Measurements from ENCODE around the gene IRF7.
A peak's percentile ranks its signal among the peaks of the same experiment; 100 is the strongest.
"Not testable (repeated sequence)": the region's sequence is repeated elsewhere in the genome, so short reads cannot be mapped to it uniquely, and the experiment has no call there.

The IRF7 gene

DNA sequence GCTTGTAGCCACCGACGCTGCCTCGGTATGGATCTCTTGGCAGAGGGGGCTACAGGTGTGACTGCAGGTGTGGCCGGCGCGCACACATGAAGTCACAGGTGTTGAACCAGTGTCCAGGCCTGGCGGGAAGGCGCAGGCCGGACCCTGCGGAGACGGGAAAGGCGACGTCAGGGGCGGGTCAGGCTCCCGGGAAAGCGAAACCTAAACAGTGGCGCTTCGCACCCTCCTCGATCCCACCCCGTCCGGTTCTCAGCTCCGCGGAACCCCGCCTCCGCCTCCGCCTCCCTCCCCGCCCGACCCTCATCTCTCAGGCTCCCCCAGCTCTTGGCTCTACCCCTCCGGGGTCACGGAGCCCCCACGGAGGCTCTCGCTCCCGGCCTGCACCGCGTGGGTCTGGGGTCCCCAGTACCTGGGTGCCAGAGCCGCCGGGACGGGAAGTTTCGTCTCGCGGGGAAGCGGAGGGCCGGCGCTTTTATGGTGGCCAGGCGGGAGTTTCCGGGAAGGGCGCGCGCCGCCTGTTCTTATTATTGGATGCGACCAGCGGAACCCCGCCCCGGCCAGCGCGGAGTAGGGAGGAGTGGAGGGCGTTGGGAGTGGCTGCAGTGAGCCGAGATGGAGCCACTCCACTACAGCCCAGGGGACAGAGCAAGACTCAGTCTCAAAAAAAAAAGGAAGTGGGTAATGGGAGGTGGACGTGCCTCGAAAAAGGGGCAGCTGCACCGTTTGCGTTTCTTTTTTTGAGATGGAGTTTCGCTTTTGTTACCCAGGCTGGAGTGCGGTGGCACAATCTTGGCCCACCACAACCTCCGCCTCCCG is at the start of gene IRF7:
TSS of gene IRF7 (minus strand) at position 447 of the 816 bp plus-strand sequence. CDS start 586 bp downstream, outside the sequence.
- peak; percentile 13 for DNase-seq

DNA sequence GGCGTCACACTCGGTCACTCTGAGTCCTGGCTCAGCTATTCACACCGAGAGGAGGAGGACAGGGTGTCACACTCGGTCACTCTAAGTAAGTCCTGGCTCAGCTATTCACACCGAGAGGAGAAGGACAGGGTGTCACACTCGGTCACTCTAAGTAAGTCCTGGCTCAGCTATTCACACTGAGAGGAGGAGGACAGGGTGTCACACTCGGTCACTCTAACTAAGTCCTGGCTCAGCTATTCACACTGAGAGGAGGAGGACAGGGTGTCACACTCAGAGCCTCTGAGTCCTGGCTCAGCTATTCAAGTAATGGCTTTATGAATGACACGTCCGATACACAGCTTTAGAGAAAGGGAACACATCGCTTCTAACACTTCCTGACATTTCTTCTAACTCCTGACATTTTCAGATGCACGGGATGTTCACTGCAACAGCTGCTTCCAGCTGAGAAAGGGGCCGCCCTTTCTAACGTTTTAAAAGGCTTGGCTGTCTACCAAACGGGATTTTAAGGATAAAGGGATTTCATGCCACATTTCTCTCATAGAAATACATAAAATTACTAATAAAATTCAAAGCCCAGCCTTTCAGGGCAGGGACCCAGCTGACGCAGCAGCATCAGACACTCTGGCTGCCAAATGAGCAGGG is 49.4 kb upstream of the IRF7 start:
- no peak for DNase-seq

DNA sequence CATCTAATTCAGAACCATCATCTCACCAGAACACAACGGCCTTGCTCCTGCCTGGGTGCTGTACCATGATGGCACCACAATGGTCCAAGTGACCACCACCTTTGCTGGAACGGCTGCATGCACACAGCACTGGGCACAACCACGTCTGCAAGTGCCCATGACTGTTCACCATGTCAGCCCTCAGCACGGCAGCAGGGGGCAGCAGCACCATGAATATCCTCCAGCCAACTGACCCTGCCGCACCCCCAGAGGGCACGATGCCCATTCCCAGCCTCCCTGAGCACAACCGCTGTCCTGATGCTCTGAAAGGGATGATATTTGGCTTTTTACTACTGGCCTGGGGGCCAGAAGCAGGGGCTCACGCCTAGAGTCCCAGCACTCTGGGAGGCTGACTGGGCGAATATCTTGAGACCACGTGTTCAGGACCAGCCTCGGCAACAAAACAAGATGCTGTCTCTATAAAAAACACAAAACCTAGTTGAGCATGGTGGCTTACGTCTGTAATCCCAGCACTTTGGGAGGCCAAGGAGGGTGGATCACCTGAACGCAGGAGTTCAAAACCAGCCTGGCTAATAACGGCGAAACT is 47.0 kb upstream of the IRF7 start:
- DNase-seq, result no peak

DNA sequence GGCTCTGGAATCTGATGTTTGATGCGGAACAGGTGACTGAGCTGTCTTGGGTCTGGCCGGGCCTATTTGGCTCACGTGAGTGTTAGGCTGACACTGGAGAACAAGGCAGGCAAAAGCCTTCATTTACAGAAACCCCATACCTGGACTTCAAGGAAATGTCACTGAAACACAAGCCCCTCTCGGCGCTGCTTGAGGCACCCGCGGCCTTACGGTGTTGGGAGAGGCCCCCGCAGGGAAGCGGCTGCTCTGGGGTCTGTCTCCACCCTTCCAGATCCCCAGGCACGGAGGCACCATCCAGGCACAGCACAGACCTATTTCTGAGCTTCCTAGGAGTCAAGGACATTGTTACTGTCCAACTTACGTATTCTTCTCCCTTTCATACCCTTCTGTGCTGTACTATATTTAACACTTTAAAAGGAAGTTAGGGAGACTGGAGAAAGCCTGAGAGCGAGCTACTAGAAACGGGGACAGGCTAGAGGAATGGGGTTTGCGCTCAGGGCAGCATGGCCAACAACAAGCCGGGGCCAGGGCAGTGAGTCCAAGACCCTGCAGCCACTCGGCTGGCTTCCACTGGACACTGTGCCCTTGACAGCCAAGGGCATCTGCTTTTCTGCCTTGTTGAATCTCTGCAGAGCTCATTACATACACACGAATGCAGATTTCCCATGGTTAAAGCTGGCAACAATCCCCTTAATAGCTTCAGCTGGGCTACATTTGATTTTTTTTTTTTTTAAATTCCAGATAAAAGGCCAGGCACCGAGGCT is 45.1 kb upstream of the IRF7 start:
- no peak for DNase-seq

DNA sequence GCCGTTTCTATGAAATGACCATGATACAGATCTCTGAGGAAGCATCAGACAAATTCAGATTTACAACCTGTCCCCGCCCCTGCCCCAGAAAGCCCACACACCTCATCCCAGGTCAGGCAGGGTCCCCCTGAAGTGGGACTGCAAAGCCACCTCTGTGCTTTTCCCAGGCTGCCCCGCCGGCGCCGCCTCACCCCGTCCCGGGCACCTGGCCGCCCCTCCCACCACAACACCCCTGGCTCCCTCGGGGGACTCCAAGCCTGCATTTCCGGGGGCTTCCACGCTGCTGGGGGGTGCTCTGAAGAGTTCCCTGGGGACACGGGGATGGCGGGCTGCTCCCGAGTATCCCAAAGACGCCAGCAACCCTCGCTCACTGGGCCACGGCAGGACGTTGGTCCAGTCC is 44.5 kb upstream of the IRF7 start:
- DNase-seq, result no peak

DNA sequence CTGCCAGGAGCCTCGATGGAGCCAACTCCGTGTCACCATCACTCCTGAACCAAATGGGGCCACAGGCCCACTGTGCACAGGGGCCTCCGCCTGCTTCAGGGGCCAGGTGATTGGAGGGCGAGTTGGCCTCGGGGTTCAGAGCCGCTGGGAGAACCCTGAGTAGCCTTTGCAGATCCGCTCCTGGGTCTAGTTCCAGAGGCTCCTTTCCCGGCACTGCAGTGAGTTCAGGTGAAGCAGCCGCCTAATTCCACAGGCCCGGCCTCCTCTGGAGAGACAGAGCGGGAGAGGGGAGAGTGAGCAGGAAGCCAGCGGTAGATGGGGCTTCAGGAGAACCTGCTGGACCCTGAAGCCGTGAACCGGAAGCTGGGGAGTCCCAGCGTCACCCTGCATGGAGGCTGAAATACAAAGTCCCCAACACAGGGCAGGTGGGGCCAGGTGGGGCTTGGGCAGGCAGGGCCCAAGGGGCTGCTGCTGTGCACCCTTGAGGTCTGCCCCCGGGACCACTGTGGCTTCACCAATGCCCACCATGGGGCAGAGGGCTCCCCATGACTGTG is 43.9 kb upstream of the IRF7 start:
- DNase-seq, result no peak

DNA sequence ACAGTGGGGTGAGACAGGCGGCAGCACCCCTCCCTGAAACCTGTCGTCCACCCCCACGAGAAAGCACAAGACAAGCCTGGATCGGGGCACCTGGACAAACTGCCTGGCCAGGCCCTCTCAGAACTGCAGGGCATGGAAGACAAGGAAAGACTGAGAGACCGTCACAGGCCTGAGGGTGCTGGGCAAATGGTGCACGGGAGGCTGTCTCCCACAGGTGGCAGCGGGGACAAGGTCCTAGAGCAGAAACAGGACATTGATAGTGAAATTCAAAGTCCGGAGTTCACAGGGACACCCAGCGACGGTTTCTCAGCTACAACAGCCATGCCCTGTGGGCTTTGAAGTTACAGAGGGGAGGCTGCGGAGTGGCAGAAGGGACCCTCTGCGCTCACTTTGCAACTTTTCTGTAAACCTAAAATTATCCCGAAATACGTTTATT is 42.0 kb upstream of the IRF7 start:
- no peak for DNase-seq

DNA sequence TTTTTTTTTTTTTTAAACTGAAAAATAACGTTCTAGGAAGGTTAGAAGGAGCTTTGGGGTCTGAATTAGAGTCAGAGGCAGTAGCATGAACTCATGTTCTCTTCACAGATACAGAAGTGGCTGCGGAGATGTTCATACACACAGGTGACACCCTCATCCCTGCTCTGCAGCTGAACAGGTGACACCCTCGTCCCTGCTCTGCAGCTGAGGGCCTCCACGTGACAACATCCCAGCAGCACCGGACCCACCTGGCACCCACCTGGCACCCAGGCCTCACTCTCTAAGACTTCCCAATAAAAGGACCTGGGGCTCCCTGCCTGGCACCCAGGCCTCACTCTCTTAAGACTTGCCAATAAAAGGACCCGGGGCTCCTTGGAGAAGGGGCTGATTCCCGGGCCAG is 41.1 kb upstream of the IRF7 start:
- no peak for DNase-seq

DNA sequence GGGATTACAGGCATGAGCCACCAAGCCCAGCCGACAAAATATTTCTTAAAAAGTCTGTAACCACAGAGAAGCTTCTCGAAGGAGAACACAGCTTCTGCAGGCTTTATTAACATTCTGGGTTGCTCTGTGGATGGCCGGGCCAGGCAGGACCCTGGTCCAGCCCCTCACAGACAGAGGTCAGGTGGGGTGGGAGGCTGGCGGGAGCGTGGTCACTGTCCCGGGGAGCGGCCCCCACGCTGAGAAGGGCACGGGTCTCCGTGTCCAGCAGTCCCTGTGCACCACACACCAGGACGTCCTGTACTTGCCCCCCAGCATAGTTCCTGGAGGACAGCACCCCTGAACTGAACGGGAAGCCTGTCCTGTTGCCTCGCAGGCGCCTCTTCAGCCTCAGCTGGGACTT is 40.7 kb upstream of the IRF7 start:
- DNase-seq, result no peak

DNA sequence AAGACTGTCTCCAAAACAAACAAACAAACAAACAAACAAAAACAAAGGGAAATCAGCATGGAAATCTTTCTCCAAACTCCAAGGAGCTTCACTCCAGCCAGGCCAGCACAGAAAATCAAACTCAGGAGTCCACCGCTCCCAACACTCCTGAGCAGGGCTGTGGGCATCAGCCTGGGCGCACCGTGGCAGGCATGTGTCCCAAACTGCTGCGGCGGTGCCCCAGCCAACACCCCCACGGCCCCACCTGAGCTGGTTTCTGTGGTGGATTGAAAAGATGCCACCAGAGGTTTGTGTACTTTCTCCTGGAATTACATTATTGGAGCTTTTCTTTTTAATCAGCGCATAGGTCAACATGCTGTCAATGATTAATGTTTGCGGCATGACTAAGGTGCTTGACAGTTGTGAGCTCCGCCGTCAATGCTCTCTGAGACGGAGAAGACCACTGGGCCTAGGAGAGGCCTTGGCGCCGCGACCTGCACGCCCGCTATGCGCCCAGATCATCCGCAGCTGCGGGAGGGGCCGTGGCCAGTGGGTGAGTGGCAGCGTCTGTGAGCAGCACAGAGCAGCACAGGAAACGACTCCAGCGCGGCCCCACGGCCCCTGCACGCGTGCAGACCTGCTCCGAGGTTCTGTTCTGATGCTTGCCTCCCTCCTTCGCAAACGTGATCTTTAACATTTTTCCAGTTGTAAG is 39.4 kb upstream of the IRF7 start:
- no peak for DNase-seq

DNA sequence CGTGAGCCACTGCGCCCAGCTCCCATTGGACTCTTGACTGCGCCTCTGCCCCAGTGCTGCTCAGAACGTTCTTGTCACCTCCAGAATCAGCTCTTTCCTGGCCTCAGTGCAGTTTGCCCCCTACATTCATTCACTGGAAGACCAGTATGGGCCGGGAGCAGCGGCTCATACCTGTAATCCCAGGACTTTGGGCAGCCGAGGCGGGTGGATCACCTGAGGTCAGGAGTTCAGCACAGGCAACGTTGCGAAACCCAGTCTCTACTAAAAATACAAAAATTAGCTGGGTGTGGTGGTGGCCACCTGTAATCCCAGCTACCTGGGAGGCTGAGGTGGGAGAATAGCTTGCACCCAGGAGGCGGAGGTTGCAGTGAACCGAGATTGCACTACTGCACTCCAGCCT is 38.7 kb upstream of the IRF7 start:
- DNase-seq, result not testable (repeated sequence)

DNA sequence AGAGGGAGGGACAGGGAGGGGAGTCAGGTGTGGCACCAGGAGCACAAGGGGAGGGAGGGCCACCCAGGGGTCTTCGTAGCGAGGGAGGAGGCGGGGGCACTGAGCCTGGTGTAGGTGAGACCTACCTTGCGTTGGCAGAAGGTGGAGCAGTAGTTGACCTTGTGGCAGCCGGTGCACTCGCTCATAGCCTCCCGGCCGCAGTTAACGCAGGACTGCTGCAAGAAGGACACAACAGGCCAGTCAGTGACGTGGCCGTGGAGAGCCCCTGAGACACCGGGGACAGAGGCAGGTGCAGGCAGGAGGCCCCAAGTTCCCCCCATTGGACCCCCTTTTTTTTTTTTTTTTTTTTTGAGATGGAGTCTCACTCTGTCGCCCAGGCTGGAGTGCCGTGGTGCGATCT is 38.1 kb upstream of the IRF7 start:
- no peak for DNase-seq

DNA sequence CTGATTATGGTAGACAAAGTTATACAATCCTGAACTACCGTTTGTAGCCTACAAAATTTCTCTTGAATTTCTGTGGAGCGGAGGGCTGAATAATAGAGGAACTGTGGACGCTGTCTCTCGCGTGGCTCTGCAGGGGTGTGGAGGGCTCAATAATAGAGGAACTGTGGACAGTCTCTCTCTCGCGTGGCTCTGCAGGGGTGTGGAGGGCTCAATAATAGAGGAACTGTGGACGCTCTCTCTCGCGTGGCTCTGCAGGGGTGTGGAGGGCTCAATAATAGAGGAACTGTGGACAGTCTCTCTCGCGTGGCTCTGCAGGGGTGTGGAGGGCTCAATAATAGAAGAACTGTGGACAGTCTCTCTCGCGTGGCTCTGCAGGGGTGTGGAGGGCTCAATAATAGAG is 37.4 kb upstream of the IRF7 start:
- DNase-seq, result not testable (repeated sequence)

DNA sequence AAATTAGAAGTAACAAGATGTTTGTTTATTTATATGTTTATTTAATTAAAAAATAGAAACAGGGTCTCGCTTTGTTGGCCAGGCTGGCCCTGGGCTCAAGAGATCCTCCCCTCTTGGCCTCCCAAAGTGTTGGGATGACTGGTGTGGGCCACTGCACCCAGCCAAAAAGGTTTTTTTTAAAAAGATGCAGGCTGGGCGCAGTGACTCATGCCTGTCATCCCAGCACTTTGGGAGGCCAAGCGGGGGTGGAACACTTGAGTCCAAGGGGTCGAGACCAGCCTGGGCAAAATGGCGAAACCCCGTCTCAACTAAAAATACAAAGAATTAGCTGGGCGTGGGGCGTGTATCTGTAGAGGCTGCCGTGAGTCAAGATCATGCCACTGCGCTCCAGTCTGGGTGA is 34.7 kb upstream of the IRF7 start:
- no peak for DNase-seq

DNA sequence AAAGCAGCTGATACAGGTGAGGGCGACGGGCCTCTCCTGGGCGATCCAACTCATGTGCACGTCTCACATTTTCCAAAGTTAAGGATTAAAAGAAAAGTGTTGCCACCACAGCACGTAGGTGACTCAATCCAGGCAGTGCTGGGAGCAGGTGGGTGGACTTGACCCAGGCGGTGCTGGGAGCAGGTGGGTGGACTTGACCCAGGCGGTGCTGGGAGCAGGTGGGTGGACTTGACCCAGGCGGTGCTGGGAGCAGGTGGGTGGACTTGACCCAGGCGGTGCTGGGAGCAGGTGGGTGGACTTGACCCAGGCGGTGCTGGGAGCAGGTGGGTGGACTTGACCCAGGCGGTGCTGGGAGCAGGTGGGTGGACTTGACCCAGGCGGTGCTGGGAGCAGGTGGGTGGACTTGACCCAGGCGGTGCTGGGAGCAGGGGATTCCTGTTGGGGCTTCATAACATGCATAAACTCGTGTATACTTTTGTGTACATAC is 32.0 kb upstream of the IRF7 start:
- not testable (repeated sequence) for DNase-seq

DNA sequence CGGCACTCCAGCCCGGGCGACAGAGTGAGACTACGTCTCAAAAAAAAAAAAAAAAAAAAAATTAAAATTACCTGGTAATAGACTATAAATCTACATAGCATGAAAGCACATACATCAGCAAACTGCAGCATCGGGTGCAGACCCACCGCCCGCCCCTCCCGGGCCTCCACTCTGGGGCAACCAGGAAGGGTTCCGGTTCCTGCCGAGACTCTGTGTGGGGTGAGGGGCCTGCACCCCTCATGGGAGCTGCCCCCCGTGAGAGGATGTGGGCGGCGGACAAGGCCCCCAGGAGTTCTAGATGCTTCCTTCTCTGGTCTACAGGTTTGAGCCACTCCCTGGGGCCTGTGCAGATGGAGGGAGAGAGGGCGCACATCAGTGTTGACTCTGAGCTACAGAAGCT is 30.5 kb upstream of the IRF7 start:
- DNase-seq, result no peak

DNA sequence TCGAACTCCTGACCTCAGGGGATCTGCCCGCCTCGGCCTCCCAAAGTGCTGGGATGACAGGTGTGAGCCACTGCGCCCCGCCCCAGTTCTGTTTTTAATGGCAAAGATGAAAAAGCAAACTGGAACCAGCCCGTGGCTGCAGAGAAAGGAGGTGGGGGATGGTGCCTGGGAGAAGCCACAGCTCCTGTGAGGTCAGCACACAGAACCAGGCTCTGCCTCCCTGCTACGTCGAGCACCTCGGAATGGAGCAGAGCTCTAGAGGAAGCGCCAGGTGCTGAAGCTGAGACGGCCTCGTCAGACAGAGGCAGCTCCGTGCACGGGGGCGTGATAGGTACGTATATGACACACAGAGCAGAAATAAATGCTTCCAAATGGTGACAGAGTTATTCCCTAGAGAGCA is 29.8 kb upstream of the IRF7 start:
- DNase-seq, result no peak

DNA sequence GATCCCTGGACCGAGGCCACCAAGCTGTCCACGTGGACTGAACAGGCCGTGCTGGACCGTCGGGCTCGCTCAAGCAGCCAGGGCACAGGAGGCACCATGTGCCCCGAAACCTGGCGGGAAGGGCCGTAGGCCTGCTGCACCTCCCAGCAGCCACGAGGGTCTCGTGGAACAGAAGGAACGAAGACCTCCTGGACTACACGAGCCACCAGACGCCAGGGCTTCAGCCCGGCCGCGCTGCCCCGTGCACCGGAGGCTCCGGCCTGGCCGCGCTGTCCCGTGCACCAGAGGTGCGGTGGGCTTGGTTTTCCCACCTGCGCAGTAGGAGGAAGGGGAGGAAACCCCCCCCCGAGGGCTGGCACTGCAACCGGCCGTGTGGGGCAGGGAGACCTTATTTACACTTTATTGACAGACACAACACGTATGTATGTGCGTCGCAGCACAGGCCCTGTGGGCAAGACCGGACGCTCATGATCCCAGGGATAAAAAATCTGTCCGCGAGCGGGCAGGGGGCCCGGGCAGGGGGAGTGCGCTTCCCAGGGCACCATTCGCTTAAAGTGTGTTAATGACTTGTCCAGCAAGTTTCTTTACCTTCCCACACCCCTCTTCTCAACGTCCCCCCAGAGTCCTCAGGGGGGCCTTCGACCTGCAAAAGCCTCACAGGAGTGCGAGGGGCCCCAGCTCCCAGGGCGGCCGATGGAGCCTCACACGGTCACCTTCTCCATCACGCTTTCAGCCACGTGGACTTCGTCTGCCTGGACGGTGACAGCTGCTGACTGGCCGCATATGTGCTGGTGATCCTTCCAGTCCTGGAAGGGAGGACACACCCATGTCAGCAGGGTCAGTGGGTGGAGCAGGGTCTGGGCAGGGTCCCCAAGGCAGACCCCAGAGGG is 28.3 kb upstream of the IRF7 start:
- no peak for DNase-seq

DNA sequence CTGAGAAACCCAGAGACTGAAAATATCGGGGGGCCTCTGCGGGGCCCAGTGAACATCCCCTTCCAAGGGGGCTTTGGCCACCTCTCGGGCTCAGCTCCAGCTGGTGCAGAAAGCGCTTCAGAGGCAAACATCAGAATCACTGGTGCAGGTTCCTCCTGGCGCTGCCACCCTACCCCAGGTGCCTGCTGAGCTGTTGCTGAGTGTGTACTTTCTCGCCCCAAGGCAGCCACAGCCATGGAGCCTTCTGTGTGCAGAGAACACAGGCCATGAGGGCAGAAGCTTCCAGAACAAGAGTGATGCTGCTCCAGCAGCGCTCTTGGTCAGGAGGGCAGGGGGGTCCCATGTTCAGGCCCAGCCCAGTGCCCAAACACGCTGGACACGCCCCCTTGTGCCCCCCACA is 27.6 kb upstream of the IRF7 start:
- no peak for DNase-seq

DNA sequence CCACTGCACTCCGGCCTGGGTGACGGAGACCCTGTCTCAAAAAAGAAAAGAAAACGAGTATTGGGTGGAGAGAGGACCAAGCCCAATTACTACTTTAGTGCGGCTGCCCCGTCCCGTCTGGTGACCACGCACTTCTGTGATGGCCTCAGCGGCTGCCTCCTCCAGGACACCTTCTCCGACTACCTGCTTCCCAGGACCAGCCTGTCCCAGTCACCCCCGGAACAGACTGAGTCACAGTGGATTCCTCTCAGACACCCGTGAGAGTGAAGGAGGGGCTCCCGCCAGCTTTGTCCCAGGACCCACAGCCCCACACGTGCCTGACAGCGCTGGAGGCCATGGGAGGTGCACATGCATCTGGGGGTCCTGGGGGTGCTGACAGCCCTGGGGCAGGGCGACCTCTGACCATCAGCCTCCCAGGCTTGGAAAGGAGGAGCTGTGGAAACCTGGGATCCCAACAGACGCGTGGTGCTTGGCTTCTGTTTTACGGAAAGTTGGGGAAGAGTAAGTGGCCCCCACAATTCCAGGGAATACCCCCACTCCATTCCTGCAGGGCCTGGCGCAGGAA is 26.1 kb upstream of the IRF7 start:
- no peak for DNase-seq

Measured in SHP77 treated with DMSO at 0.1 percent for 48 hours (cell line).